Neural progenitor cell (in vitro differentiated cells): ENCODE measurements around the gene RNASE13. TPM values are rescaled to one million over a fixed set of nuclear protein-coding genes. Genes with fewer than 3 reads are reported as not detected.

Experiments
- DNase-seq: peaks from one replicate; pipeline ENCODE4 v3.0.0-alpha.2; 2016; ENCODE audit warnings: low spot score
- H2AFZ ChIP-seq: fragments of 200-600 bp; sonication (generic); replicated peaks from 2 replicates; pipeline ENCODE4 v1.6.1; 2016; ENCODE audit warnings: antibody characterized with exemption
- H3F3A ChIP-seq: fragments of 200-600 bp; sonication (generic); 2 replicates; pipeline ENCODE4 v1.6.1; 2016; ENCODE audit warnings: antibody characterized with exemption, low read depth
- H3K27ac ChIP-seq: fragments of 200-600 bp; sonication (generic); 2 replicates; pipeline ENCODE4 v1.5.1; 2016; ENCODE audit warnings: mild to moderate bottlenecking
- H3K27me3 ChIP-seq: fragments of 200-600 bp; sonication (generic); 2 replicates; pipeline ENCODE4 v1.6.1; 2016; ENCODE audit warnings: mild to moderate bottlenecking, moderate library complexity
- H3K36me3 ChIP-seq: fragments of 200-600 bp; sonication (generic); 2 replicates; pipeline ENCODE4 v1.5.1; 2016
- H3K4me1 ChIP-seq: fragments of 200-600 bp; sonication (generic); 2 replicates; pipeline ENCODE4 v1.6.1; 2016; ENCODE audit warnings: mixed run types
- H3K4me2 ChIP-seq: fragments of 200-600 bp; sonication (generic); 2 replicates; pipeline ENCODE4 v1.6.1; 2016
- H3K4me3 ChIP-seq: fragments of 200-600 bp; sonication (generic); 2 replicates; pipeline ENCODE4 v1.5.1; 2016
- H3K79me2 ChIP-seq: fragments of 200-600 bp; sonication (generic); 2 replicates; pipeline ENCODE4 v1.6.1; 2016; ENCODE audit warnings: low read depth
- H3K9ac ChIP-seq: fragments of 200-600 bp; sonication (generic); 2 replicates; pipeline ENCODE4 v1.6.1; 2016
- H3K9me3 ChIP-seq: fragments of 200-600 bp; sonication (generic); 2 replicates; pipeline ENCODE4 v1.5.1; 2016; ENCODE audit warnings: low read depth
- H4K20me1 ChIP-seq: fragments of 200-600 bp; sonication (generic); 2 replicates; pipeline ENCODE4 v1.6.1; 2016; ENCODE audit warnings: low read depth
- H3K27ac Mint-ChIP-seq: 3 replicates; pipeline ENCODE4 v1.8.0; 2021; ENCODE audit warnings: mixed read lengths
- H3K27me3 Mint-ChIP-seq: 2 replicates; pipeline ENCODE4 v1.8.0; 2022; ENCODE audit warnings: low read depth, mild to moderate bottlenecking, inconsistent platforms, moderate library complexity, mixed read lengths; ENCODE audit not compliant: insufficient read depth
- H3K36me3 Mint-ChIP-seq: 3 replicates; pipeline ENCODE4 v1.8.0; 2021; ENCODE audit warnings: mixed read lengths
- H3K4me1 Mint-ChIP-seq: 3 replicates; pipeline ENCODE4 v1.8.0; 2021; ENCODE audit warnings: mixed read lengths
- H3K4me3 Mint-ChIP-seq: 3 replicates; pipeline ENCODE4 v1.8.0; 2021; ENCODE audit warnings: mild to moderate bottlenecking, moderate library complexity, mixed read lengths
- H3K9me3 Mint-ChIP-seq: 3 replicates; pipeline ENCODE4 v1.8.0; 2020; ENCODE audit warnings: mixed read lengths
- EZH2 ChIP-seq: fragments of 200-600 bp; sonication (generic); IDR thresholded peaks from 2 replicates; pipeline ENCODE4 v1.6.1; 2017; ENCODE audit warnings: antibody characterized with exemption, mild to moderate bottlenecking, moderate library complexity
- EZH2phosphoT487 ChIP-seq: fragments of 200-600 bp; sonication (generic); IDR thresholded peaks from 2 replicates; pipeline ENCODE4 v1.6.1; 2017; ENCODE audit warnings: antibody characterized with exemption
- total RNA-seq: library from RNA; depleted of rRNA; stranded (reverse); fragments of >200 nt; gene quantifications from 2 replicates; pipeline ENCODE4 v1.2.3, GENCODE V29; 2015; ENCODE audit warnings: low replicate concordance
- TF ChIP-seq, protein P1 (sequence below): fragments of 200-600 bp; sonication (generic); IDR thresholded peaks from 2 replicates; pipeline ENCODE4 v1.5.1; 2017; ENCODE audit warnings: antibody characterized with exemption, mild to moderate bottlenecking

The RNASE13 gene
- total RNA-seq, 1 donor from 2014 or later: not detected

DNA sequence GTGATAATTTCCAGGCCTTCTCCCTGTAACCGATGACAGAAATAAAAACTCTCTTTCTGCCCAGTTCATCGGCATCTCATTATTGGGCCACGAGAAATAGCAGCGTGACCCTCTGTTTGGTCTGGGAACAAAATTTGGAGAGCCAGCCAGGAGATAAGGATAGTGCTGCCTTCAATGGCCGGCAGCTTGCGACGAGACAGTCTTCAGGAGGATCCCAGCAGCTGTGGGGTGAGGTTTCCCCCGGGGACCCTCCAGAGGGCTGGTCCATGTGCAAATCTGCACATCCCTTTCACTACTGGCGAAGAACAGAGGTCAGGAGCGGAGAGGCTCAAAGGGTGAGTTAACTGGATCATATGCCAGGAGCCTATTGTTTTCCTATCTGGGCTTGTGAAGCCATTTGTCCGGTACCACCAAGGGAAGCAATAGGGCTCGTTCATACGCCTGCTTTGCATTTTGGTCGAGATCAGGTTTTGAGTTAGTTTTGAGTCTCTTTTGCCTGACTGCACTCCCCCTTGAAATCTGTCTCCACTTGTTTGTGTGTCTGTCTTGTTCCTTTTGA lies 30.7 kb downstream of the RNASE13 start:
- H3K27me3 Mint-ChIP-seq: no peaks in the 10 kb centered on the region
- H3K9ac ChIP-seq: no peak overlapping the region
- DNase-seq: no peak
- H3K4me1 ChIP-seq: no peaks in the 10 kb centered on the region
- no peak overlapping the region for H3K27ac ChIP-seq
- TF ChIP-seq EZH2 (no peak), EZH2phosphoT487 (no peak)
- TF ChIP-seq, protein P1, sequence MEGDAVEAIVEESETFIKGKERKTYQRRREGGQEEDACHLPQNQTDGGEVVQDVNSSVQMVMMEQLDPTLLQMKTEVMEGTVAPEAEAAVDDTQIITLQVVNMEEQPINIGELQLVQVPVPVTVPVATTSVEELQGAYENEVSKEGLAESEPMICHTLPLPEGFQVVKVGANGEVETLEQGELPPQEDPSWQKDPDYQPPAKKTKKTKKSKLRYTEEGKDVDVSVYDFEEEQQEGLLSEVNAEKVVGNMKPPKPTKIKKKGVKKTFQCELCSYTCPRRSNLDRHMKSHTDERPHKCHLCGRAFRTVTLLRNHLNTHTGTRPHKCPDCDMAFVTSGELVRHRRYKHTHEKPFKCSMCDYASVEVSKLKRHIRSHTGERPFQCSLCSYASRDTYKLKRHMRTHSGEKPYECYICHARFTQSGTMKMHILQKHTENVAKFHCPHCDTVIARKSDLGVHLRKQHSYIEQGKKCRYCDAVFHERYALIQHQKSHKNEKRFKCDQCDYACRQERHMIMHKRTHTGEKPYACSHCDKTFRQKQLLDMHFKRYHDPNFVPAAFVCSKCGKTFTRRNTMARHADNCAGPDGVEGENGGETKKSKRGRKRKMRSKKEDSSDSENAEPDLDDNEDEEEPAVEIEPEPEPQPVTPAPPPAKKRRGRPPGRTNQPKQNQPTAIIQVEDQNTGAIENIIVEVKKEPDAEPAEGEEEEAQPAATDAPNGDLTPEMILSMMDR: no peak
- H3K9me3 ChIP-seq: no peaks in the 10 kb centered on the region
- no peak overlapping the region for H3K4me2 ChIP-seq
- H3K27me3 ChIP-seq: no peaks in the 10 kb centered on the region
- H3K36me3 ChIP-seq: no peaks in the 10 kb centered on the region
- no peaks in the 10 kb centered on the region for H3K36me3 Mint-ChIP-seq
- no peak overlapping the region for H3K27ac Mint-ChIP-seq
- no peaks in the 10 kb centered on the region for H3K9me3 Mint-ChIP-seq
- H3K79me2 ChIP-seq: no peaks in the 10 kb centered on the region
- peak overlapping the region; percentile 15 for H2AFZ ChIP-seq
- peaks cover 19% of the 10 kb centered on the region for H3K4me1 Mint-ChIP-seq
- H3F3A ChIP-seq: no peaks in the 10 kb centered on the region
- no peak overlapping the region for H3K4me3 Mint-ChIP-seq
- H4K20me1 ChIP-seq: no peaks in the 10 kb centered on the region
- H3K4me3 ChIP-seq: no peak overlapping the region

DNA sequence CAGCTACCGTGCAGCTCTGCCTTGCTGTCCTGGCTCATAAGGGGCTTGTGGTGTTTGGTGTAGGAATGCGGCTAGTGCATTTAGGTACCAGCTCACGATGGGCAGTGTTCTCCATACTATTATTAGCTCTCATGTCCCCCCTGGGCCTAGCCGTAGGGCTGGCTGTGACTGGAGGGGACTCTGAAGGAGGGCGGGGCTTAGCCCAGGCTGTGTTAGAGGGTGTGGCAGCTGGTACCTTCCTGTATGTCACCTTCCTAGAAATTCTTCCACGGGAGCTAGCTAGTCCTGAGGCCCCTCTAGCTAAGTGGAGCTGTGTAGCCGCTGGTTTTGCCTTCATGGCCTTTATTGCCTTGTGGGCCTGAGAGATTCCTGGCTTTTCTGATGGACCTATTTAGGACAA lies 33.4 kb downstream of the RNASE13 start:
- Histone ChIP-seq H3K4me1 (peaks cover 2% of the 10 kb centered on the region), H3K4me2 (no peak overlapping the region), H4K20me1 (no peaks in the 10 kb centered on the region), H3K9me3 (no peaks in the 10 kb centered on the region), H3K27me3 (no peaks in the 10 kb centered on the region), H3K27ac (no peak overlapping the region), H3K79me2 (no peaks in the 10 kb centered on the region), H3F3A (peaks cover 11% of the 10 kb centered on the region), H3K4me3 (no peak overlapping the region), H3K36me3 (no peaks in the 10 kb centered on the region), H3K9ac (no peak overlapping the region), H2AFZ (no peak overlapping the region)
- Mint-ChIP-seq H3K27me3 (no peaks in the 10 kb centered on the region), H3K27ac (no peak overlapping the region), H3K36me3 (peaks cover 2% of the 10 kb centered on the region), H3K4me1 (peaks cover 17% of the 10 kb centered on the region), H3K9me3 (no peaks in the 10 kb centered on the region), H3K4me3 (no peak overlapping the region)
- no peak for DNase-seq
- TF ChIP-seq EZH2 (no peak), EZH2phosphoT487 (no peak)
- TF ChIP-seq, protein P1: no peak

DNA sequence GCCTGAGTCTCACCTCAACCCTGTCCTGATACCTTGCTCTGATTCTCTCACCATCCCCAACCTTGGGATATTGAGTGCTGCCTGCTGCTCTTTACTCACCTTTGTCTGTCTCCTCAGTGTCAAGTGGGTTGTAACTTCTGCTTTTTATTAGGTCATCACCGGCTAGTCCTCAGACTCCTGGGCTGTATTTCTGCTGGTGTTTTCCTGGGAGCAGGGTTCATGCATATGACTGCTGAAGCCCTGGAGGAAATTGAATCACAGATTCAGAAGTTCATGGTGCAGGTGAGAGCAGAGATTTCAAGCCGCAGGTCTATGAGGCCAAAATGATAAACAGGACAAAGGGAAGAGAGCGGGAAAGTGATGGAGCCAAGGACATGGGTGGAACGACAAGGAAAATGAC lies 35.0 kb downstream of the RNASE13 start:
- H3K4me2 ChIP-seq: no peak overlapping the region
- H3K4me1 Mint-ChIP-seq: peaks cover 17% of the 10 kb centered on the region
- no peak overlapping the region for H3K9ac ChIP-seq
- H3K36me3 Mint-ChIP-seq: peaks cover 15% of the 10 kb centered on the region
- no peak for DNase-seq
- no peak overlapping the region for H3K4me3 ChIP-seq
- no peak overlapping the region for H2AFZ ChIP-seq
- H3K4me3 Mint-ChIP-seq: no peak overlapping the region
- no peaks in the 10 kb centered on the region for H3K9me3 ChIP-seq
- H3K4me1 ChIP-seq: peaks cover 2% of the 10 kb centered on the region
- no peaks in the 10 kb centered on the region for H3K9me3 Mint-ChIP-seq
- H3K36me3 ChIP-seq: no peaks in the 10 kb centered on the region
- peaks cover 11% of the 10 kb centered on the region for H3F3A ChIP-seq
- no peak overlapping the region for H3K27ac ChIP-seq
- no peaks in the 10 kb centered on the region for H4K20me1 ChIP-seq
- no peaks in the 10 kb centered on the region for H3K79me2 ChIP-seq
- peak overlapping the region; percentile 21 for H3K27ac Mint-ChIP-seq
- no peaks in the 10 kb centered on the region for H3K27me3 Mint-ChIP-seq
- no peak for TF ChIP-seq EZH2
- TF ChIP-seq EZH2phosphoT487: no peak
- TF ChIP-seq, protein P1: no peak
- H3K27me3 ChIP-seq: no peaks in the 10 kb centered on the region
